ENCODE measurements around the gene CUX1.
A peak's percentile ranks its signal among the peaks of the same experiment; 100 is the strongest.
"Not testable (repeated sequence)": the region's sequence is repeated elsewhere in the genome, so short reads cannot be mapped to it uniquely, and the experiment has no call there.

The CUX1 gene

DNA sequence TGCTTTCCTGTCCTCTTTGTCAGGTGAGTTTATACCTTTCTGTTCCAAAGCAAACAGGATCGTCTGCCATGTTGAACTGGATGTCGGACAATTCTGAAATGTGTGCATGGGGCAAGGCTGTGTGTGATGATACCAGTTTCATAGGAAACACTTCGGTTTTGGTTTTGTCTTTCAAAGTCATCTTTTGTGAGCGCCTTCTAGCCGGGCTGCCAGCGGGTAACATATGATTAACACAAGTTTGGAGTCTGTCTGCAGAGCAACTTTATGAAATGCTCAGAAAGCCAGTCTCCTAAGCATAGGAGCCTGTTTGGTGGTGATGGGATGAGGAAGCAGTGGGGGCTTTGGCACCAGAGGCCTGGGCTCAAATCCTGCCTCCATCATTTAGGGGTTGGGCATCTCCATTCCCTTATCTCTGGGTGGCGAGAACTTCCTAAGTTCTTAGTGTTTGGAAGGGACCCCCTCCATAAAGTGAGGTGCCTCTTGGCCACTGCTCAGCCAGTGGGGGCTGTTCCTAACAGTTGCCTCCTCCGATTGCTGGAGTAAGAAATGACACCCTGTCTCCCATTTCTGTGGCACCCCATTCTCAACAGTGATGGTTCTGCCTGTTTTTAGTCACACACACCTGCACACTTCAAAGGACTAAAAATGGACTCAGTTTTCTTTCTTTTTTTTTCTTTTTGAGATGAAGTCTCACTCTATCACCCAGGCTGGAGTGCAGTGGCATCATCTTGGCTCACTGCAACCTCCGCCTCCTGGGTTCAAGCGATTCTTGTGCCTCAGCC, 36.8 kb downstream of the CUX1 start:
- no peak for DNase-seq (ENCODE audit: low read depth)

DNA sequence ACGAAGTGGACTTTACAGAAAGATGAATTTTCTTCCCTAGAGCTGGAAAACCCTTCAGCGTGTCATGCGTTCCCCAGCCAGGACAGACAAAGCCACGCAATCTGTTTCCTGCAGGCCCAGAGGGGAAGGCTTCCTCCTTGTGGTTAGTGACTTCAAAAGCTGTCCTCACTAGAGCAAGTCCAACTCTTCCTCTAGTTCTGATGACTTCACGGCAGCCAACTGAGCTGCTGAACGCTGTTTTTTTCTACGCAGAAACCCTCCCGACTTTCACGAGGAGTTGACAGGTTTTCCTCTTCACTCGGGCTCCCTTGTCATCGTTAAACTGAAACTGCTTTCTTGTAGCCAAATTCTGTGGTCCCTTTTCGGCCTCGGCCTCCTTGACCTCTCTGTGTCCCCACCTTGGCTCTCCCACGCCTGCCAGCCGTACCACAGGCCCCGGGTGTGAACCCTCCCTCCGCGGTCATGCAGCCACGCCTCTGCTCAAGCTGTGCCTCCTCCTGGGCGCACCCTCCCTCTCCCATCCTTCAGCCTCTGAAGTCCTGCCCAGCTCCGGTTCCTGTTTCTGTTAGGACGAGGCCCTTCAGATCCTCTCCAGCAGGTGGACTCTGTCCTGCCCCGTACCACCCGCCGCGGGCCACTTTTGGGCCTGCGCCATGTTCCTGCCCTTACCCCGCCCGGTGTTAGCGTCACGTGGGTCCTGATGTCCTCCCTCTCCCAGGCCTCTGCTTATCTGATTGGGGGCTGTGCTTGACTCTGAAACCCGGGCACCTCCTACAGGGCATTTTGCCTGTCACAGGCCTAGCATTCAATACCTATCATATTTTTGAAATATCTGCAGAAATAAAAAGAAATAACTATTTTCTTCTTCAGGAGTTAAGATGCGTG, 39.3 kb downstream of the CUX1 start:
- DNase-seq (ENCODE audit: low read depth) = peak; percentile 89

DNA sequence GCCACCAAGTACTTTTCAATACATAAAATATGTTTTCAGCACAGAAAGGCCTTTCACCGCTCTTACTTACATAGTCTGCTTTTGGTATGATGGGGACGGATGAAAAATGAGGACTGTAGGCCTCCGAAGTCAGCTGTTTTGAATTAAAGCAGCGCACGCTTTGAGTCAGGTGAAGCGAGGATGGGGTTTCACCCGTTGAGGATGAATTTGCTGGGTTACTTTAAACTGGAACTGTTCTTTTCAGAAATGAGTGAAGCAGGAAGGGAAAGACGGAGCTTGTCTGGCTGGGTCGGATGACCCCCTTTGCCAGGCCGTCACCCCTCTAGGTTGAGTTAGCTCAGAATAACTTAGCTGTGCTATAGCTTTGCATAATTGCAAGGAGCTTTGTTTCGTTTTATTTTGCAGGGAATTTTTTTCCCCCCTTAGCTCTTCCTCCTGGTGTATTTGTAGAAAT, 40.0 kb downstream of the CUX1 start:
- DNase-seq (ENCODE audit: low read depth) = no peak

- DNase-seq (ENCODE audit: low read depth) = no peak
Measured at GRCh38 chr7:101858437-101859385, 41.3 kb downstream of the CUX1 start.

DNA sequence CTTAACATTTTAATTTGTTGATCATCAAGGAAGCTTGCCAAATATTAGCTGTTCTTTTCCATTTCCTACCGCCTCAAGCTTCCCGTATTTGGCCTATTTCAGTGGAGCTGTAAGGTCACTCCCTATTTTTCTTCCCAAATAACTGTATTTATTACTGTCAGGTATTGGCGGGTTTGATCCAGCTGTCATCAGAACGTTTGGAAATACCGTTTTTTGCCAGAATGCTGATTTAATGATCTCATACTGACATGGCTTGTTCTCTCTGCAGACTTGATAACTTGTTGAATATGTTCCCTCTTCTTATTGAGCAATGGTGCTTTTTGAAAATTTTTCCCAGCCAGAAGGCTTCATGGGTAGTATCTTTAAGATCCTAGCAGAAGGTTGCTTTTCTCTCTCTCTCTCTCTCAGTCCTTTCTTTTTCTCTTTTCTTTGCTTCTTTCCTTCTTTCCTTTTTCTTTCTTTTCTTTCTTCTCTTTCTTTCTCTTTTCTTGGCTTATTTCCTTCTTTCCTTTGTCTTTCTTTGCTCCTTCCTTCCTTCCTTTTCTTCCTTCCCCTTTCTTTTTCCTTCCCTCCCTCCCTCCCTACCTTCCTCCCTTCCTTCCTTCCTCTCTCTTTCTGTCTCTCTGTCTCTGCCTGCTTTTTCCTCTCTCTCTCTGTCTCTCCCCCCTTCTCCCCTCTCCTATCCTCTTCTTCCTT, 42.1 kb downstream of the CUX1 start:
- DNase-seq (ENCODE audit: low read depth) = peak; percentile 72

DNA sequence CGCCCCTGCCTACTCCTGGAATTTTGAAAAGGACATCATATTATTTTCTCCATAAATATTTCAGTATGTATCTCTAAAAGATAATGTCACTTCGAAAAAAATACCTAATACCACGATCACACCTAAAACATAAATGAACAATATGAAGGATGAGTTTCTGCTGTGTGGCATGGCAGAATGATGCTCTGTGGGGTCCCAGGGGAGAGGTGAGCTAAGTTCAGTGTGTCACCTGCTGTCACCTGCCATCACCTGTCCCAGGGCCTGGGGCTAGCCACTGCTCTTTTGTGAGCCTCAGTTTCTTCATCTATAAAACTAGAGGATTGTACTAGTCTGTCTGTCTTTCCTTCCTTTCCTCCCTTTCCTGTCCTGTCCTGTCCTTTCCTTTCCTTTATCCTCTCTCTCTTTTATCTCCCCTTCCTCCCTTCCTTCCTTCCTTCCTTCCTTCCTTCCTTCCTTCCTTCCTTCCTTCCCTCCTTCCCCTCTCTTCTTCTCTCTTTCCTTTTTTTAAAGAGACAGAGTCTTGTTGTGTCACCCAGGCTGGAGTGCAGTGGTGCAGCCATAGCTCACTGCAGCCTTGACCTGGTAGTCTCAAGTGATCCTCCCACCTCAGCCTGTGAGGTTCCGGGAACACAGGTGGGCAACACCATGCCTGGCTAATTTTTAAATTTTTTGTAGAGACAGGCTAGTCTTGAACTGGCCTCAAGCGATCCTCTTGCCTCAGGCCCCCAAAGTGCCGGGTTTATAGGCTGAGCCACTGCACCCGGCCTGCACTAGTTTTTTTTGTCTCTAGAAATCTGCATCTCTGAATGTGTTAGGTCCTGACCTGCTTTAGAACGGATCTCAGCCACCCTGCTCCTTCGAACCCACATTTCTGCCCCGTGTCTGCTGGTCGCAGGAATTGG, 43.1 kb downstream of the CUX1 start:
- DNase-seq (ENCODE audit: low read depth) = no peak

DNA sequence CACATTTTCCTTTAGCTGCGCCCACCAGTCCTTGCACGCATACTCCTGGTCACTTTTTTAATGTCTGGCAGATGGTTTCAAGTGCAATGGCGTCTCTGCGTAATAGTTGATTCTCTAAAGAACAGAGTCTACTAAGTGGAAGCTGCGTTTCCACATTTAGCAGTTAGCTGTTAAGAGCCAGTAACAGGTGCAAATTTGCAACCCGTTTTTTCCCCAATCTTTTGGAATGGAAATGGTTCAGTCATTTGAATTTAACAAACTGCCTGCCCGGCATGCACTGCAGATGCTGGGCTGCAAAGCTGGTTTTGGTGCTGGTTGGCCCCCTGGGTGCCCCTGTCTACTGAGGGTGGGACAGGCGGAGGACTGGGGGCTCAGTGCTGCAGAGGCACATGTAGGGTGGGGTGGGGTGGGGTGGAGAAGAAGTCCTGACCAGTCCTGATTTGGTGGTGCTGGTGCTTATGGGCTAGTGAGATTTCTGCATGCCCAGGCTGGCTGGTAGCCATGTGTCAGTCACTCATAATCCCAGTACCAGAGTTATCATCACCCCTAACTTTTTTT, 43.9 kb downstream of the CUX1 start:
- no peak for DNase-seq (ENCODE audit: low read depth)

GRCh38 chr7:101862280-101863220, 45.1 kb downstream of the CUX1 start:
- DNase-seq (ENCODE audit: low read depth) = peak; percentile 68

- DNase-seq (ENCODE audit: low read depth) = no peak
Measured at GRCh38 chr7:101863598-101863997, 46.2 kb downstream of the CUX1 start.

GRCh38 chr7:101864039-101864438, 46.6 kb downstream of the CUX1 start:
- no peak for DNase-seq (ENCODE audit: low read depth)

- no peak for DNase-seq (ENCODE audit: low read depth)
Measured at GRCh38 chr7:101865031-101865430, 47.6 kb downstream of the CUX1 start.

- DNase-seq (ENCODE audit: low read depth) = no peak
Measured at GRCh38 chr7:101865455-101865854, 48.0 kb downstream of the CUX1 start.

DNA sequence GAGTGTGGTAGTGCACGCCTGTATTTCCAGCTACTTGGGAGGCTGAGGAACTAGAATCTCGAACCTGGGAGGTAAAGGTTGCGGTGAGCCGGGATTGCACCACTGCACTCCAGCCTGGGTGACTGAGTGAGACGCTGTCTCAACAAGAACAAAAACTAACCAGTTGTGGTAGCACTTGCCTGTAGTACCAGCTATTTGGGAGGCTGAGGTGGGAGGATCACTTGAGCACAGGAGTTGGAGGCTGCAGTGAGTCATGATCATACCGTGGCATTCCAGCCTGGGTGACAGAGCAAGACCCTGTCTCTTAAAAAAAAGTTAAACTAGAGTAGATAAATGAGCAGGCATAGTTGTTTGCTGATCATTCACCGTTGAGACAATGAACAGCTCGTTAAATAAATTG, 48.9 kb downstream of the CUX1 start:
- DNase-seq (ENCODE audit: low read depth) = no peak

DNA sequence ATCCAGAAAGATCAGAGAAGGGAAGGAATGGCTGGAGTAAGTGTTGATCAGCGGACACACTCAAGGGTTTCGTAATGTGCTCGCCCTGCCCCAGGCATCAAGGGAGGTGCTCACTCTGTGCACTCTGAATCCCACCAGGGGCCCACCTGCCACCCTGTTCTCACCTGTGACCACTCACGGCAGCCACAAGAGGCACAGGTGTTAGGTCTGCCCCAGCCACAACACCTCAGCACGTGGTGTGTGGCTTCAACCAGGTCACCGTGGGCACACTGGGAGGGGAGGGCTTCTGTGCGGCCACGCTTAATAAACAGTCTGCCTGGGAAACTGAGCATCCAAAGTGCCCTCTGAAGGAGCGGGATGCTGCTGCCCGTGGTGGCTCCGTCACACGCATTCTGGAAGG, 49.8 kb downstream of the CUX1 start:
- DNase-seq (ENCODE audit: low read depth) = no peak

GRCh38 chr7:101867681-101868080, 50.3 kb downstream of the CUX1 start:
- not testable (repeated sequence) for DNase-seq (ENCODE audit: low read depth)

GRCh38 chr7:101868191-101868950, 50.9 kb downstream of the CUX1 start:
- peak; percentile 52 for DNase-seq (ENCODE audit: low read depth)

DNA sequence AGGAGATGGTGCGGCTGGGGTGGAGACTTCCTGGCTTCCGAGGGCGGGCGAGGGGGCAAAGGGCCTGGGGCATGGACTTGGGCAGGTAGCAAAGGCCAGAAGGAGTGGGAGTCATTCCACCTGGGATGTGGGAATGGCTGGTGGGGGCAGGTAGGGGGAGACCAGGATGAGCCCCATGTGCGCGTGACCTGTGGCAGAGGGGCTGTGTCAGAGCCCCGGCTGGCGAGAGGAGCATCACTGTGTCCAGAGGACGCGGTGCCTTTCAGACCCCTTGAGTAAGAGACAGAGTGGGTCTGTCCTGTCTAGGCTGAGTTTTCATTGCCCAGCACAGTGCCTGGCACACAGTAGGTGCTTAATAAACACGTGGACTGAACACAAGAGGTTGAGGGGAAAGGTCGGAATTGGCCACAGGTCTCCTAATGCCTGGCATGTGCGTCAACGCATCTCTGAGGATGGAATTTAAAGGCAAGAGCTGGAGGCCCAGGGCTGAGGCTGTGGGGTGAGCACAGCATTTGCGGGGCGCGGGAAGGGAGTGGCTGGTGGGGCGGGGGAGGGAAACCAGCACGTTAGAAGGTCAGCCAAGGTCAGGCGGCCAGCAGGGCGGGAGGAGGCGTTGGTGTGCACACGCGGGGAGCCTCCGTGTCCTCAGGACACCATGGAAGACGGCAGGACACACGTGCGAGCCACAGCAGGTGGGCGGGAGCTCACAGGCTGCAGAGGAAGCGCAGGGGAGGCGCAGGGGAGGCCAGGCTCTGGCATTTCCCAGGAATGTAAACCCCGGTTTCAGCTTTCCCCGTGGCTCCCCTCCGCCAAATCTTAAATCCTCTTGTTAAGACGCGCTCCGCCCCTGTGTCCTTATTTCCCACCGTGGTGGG, 51.8 kb downstream of the CUX1 start:
- peak; percentile 44 for DNase-seq (ENCODE audit: low read depth)
